ENCODE data around the gene NDST4.

DNA sequence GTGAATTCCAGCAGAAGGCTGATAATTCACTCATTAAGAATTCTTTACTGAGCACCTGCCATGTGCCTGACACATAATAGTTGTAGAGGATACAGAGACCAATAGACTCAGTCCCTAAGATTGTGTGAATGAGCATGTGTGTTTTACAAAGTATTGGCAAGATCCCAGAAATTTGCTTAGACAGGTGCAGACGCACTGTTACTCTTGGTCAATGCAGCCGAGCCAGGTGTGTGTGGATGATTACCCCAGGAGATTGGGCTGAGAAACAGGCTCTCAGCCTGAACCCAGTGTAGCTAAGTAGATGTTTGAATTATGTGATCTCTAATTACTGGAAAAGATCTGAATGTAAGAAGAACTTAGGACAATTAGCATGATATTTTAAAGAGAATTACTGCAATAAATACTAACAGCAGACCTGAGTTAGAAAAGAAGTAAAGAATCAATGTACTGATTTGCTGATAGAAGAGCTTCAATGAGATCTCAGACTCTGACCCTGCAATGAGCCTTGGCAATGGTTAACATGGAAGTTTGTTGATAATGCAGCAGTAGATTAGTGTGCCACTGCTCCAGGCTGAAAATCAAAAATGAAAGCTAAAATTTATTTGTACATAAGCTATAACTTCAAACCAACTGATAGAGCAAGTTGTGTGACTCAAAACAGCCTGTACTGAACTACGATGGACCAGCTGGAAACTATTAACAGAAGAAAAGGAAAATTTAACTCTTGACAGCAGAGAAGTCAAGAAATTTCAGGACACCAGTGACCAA, 32.2 kb upstream of the NDST4 start:
- TF ChIP-seq, protein P1, sequence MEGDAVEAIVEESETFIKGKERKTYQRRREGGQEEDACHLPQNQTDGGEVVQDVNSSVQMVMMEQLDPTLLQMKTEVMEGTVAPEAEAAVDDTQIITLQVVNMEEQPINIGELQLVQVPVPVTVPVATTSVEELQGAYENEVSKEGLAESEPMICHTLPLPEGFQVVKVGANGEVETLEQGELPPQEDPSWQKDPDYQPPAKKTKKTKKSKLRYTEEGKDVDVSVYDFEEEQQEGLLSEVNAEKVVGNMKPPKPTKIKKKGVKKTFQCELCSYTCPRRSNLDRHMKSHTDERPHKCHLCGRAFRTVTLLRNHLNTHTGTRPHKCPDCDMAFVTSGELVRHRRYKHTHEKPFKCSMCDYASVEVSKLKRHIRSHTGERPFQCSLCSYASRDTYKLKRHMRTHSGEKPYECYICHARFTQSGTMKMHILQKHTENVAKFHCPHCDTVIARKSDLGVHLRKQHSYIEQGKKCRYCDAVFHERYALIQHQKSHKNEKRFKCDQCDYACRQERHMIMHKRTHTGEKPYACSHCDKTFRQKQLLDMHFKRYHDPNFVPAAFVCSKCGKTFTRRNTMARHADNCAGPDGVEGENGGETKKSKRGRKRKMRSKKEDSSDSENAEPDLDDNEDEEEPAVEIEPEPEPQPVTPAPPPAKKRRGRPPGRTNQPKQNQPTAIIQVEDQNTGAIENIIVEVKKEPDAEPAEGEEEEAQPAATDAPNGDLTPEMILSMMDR (IDR thresholded peaks at IDR 0.05; ENCODE audit: low read depth, low read length, poor library complexity, severe bottlenecking), result no peak
- TF ChIP-seq EZH2phosphoT487 (IDR thresholded peaks at IDR 0.05; ENCODE audit: borderline replicate concordance, low read length), result no peak

Data from DOHH2 (cell line).